NCI-H1436 (cell line): Measurements from ENCODE around the gene NBPF4.
"Not testable (repeated sequence)": the region's sequence is repeated elsewhere in the genome, so short reads cannot be mapped to it uniquely, and the experiment has no call there.

Source experiments
- DNase-seq: peaks from one replicate; lab custom pipeline; 2025; lab: John Stamatoyannopoulos, UW

The NBPF4 gene

GRCh38 chr1:108209456-108210108, 34.3 kb downstream of the NBPF4 start:
- DNase-seq: no peak

GRCh38 chr1:108208724-108209446, 35.0 kb downstream of the NBPF4 start:
- no peak for DNase-seq

GRCh38 chr1:108203582-108203981, 40.3 kb downstream of the NBPF4 start:
- DNase-seq: not testable (repeated sequence)

GRCh38 chr1:108201687-108202086, 42.2 kb downstream of the NBPF4 start:
- DNase-seq: no peak

GRCh38 chr1:108200687-108201051, 43.2 kb downstream of the NBPF4 start:
- DNase-seq: peak; percentile 45

- DNase-seq: peak; percentile 53
Measured at GRCh38 chr1:108199781-108200686, 43.8 kb downstream of the NBPF4 start, which contains the start of gene SLC25A24. Gene SLC25A24 (minus strand): TSS chr1:108200343. CDS start chr1:108200138, 205 bp downstream.

- DNase-seq: no peak
Measured at GRCh38 chr1:108199201-108199691, 44.6 kb downstream of the NBPF4 start.

- DNase-seq: no peak
Measured at GRCh38 chr1:108194051-108194450, 49.8 kb downstream of the NBPF4 start.

- DNase-seq: no peak
Measured at GRCh38 chr1:108193333-108193732, 50.5 kb downstream of the NBPF4 start.

GRCh38 chr1:108192581-108192980, 51.3 kb downstream of the NBPF4 start:
- DNase-seq: no peak

GRCh38 chr1:108190686-108191416, 53.0 kb downstream of the NBPF4 start:
- peak; percentile 56 for DNase-seq

- DNase-seq: no peak
Measured at GRCh38 chr1:108190001-108190634, 53.8 kb downstream of the NBPF4 start.

GRCh38 chr1:108188801-108189200, 55.1 kb downstream of the NBPF4 start:
- no peak for DNase-seq

- no peak for DNase-seq
Measured at GRCh38 chr1:108182959-108183700, 60.7 kb downstream of the NBPF4 start.

GRCh38 chr1:108179018-108179417, 64.9 kb downstream of the NBPF4 start:
- no peak for DNase-seq
